NCI-H345 treated with DMSO at 0.1 percent for 48 hours (cell line): ENCODE measurements around the gene KNG1.
A peak's percentile ranks its signal among the peaks of the same experiment; 100 is the strongest.

Source experiments
- DNase-seq: peaks from one replicate; lab custom pipeline; 2025; ENCODE audit not compliant: unreplicated experiment; lab: John Stamatoyannopoulos, UW

KNG1 gene

GRCh38 chr3:186772701-186773417 is 55.7 kb downstream of the KNG1 start:
- DNase-seq = no peak

GRCh38 chr3:186775999-186776398 is 58.8 kb downstream of the KNG1 start:
- no peak for DNase-seq

GRCh38 chr3:186779204-186779603 is 62.0 kb downstream of the KNG1 start:
- no peak for DNase-seq

GRCh38 chr3:186782542-186783057 is 65.4 kb downstream of the KNG1 start:
- DNase-seq = peak; percentile 79

GRCh38 chr3:186783058-186783730 is 66.0 kb downstream of the KNG1 start, which contains the start of gene EIF4A2:
Gene EIF4A2, plus strand, starts transcription at chr3:186783577. Its CDS starts 34 bp downstream, at chr3:186783611.
- DNase-seq = peak; percentile 82

GRCh38 chr3:186783731-186784515 is 66.8 kb downstream of the KNG1 start:
- peak; percentile 44 for DNase-seq

GRCh38 chr3:186784820-186785494 is 67.8 kb downstream of the KNG1 start:
- DNase-seq = no peak

GRCh38 chr3:186785495-186786018 is 68.4 kb downstream of the KNG1 start:
- no peak for DNase-seq

- DNase-seq = no peak
These were observed 69.8 kb downstream of the KNG1 start for GRCh38 chr3:186786922-186787321.

- no peak for DNase-seq
These were observed 70.7 kb downstream of the KNG1 start for GRCh38 chr3:186787642-186788481.

GRCh38 chr3:186788482-186789370 is 71.6 kb downstream of the KNG1 start:
- no peak for DNase-seq

GRCh38 chr3:186789554-186790260 is 72.5 kb downstream of the KNG1 start:
- no peak for DNase-seq

- DNase-seq = no peak
These were observed 73.3 kb downstream of the KNG1 start for GRCh38 chr3:186790261-186790981.
